Vagina (tissue), 2 donors: ENCODE results near the gene FUT8.

Experiments
- POLR2A ChIP-seq, 2 donors: fragments of 450-650 bp; IDR thresholded peaks; one replicate each; pipeline ENCODE4 v1.6.1; 2017; ENCODE audit warnings: antibody characterized with exemption in 2 of 2, mild to moderate bottlenecking in 2 of 2, moderate library complexity in 2 of 2
- POLR2AphosphoS5 ChIP-seq, 2 donors: sonication (generic); formaldehyde crosslinking; IDR thresholded peaks; one replicate each; pipeline ENCODE4 v1.9.0; 2017; ENCODE audit warnings: antibody characterized with exemption in 2 of 2, mild to moderate bottlenecking in 2 of 2, low read depth in 1 of 2; ENCODE audit not compliant: insufficient read depth in 1 of 2
- TF ChIP-seq, protein P1 (sequence below), 3 experiments: fragments of 450-650 bp in 2 of 3; fragments of 200-600 bp in 1 of 3; sonication (generic) in 1 of 3; IDR thresholded peaks; one replicate each; pipeline ENCODE4 v1.5.1; 2017 to 2019; ENCODE audit warnings: antibody characterized with exemption in 3 of 3, mild to moderate bottlenecking in 2 of 3, moderate library complexity in 2 of 3

DNA sequence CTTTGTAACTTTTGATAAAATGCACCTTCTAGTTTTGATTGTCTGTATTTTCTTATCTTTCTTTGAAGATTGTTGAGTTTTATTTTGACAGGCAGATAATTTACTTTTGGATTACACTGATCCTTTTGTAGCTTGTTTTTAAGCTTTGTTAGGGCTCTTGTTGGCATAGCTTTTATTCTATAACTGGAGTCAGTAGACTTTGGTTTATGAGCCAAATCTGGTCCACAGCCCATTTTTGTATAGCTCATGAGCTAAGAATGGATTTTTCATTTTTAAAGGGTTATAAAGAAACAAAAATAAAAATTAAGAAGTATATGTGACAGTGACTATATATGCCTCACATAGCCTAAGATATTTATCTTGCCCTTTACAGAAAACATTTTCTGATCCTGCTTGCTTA, 142.3 kb downstream of the FUT8 start:
- TF ChIP-seq, protein P1, sequence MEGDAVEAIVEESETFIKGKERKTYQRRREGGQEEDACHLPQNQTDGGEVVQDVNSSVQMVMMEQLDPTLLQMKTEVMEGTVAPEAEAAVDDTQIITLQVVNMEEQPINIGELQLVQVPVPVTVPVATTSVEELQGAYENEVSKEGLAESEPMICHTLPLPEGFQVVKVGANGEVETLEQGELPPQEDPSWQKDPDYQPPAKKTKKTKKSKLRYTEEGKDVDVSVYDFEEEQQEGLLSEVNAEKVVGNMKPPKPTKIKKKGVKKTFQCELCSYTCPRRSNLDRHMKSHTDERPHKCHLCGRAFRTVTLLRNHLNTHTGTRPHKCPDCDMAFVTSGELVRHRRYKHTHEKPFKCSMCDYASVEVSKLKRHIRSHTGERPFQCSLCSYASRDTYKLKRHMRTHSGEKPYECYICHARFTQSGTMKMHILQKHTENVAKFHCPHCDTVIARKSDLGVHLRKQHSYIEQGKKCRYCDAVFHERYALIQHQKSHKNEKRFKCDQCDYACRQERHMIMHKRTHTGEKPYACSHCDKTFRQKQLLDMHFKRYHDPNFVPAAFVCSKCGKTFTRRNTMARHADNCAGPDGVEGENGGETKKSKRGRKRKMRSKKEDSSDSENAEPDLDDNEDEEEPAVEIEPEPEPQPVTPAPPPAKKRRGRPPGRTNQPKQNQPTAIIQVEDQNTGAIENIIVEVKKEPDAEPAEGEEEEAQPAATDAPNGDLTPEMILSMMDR (IDR thresholded peaks at IDR 0.05) = no peak
- no peak for TF ChIP-seq POLR2A (IDR thresholded peaks at IDR 0.05)
- TF ChIP-seq POLR2AphosphoS5 (IDR thresholded peaks at IDR 0.05; ENCODE audit: insufficient read depth in 1 of 2, low read depth in 1 of 2) = no peak
